Colonic mucosa (tissue), 4 donors: ENCODE data around the gene EPB41L2. TPM values are rescaled to one million over a fixed set of nuclear protein-coding genes. Genes with fewer than 3 reads are reported as not detected.

Experiments used
- DNase-seq: peaks from one replicate; pipeline ENCODE4 v3.0.0-alpha.2; 2020
- H3K27ac ChIP-seq: fragments of 200-600 bp; one replicate; pipeline ENCODE4 v1.8.0; 2021
- H3K27me3 ChIP-seq: fragments of 200-600 bp; one replicate; pipeline ENCODE4 v1.8.0; 2021
- H3K36me3 ChIP-seq: fragments of 200-600 bp; one replicate; pipeline ENCODE4 v1.8.0; 2021
- H3K4me1 ChIP-seq: fragments of 200-600 bp; one replicate; pipeline ENCODE4 v1.8.0; 2021; ENCODE audit warnings: mild to moderate bottlenecking
- H3K4me3 ChIP-seq: fragments of 200-600 bp; one replicate; pipeline ENCODE4 v1.8.0; 2021
- H3K9ac ChIP-seq, 2 donors: one replicate each; pipeline ENCODE4 v1.7.0; 2013; ENCODE audit warnings: control low read depth in 2 of 2, low read depth in 2 of 2, low read length in 2 of 2
- H3K9me3 ChIP-seq: fragments of 200-600 bp; one replicate; pipeline ENCODE4 v1.8.0; 2021
- CTCF ChIP-seq: fragments of 200-600 bp; IDR thresholded peaks from one replicate; pipeline ENCODE4 v1.8.0; 2022; ENCODE audit warnings: antibody characterized with exemption, mild to moderate bottlenecking
- intact Hi-C: fragments of 100-400 bp; cut with DNase I; formaldehyde crosslinking; loops from one replicate; pipeline ENCODE4 v1.14.1; 2022
- total RNA-seq, 2 donors: library from RNA; stranded (reverse); fragmentation: NEBNext Ultra II Directional in 1 of 2; extraction: Animal tissue kit (Norgen Biotek cat#: 25700) in 1 of 2; gene quantifications; one replicate each; pipeline ENCODE4 v1.2.1, GENCODE V29; 2021
- donor health status: healthy.
- donor health status: DM: no; HTN: no; CAD: no.
- donor health status: DM: no; HTN: no; CAD: no.

EPB41L2 gene
- total RNA-seq, 2 donors from 2014 or later = 106 to 113 TPM

- no peaks in the 10 kb centered on the region for H3K4me1 ChIP-seq
- H3K9me3 ChIP-seq = no peaks in the 10 kb centered on the region
- TF ChIP-seq CTCF = no peak
- no peak overlapping the region for H3K27ac ChIP-seq
- H3K9ac ChIP-seq = no peak overlapping the region
- no peak overlapping the region for H3K4me3 ChIP-seq
- no peak for DNase-seq
- intact Hi-C loops = loop anchor here (10.0 kb wide), 1 partner anchor 652 kb away; no protein-coding TSS in a partner anchor
- H3K27me3 ChIP-seq = no peaks in the 10 kb centered on the region
- H3K36me3 ChIP-seq = no peaks in the 10 kb centered on the region
Measured at GRCh38 chr6:130882370-130882769, 180.7 kb downstream of the EPB41L2 start.

- intact Hi-C loops = loop anchor here (10.0 kb wide), 1 partner anchor 655 kb away; no protein-coding TSS in a partner anchor
- no peak for TF ChIP-seq CTCF
Measured at GRCh38 chr6:130879826-130880225, 183.2 kb downstream of the EPB41L2 start.

GRCh38 chr6:130873746-130874145 is 189.3 kb downstream of the EPB41L2 start:
- intact Hi-C loops = no loop called here
- TF ChIP-seq CTCF = no peak

More at GRCh38 chr6:130879826-130880225, 183.2 kb downstream of the EPB41L2 start:
- H3K9me3 ChIP-seq = no peaks in the 10 kb centered on the region
- H3K27ac ChIP-seq = no peak overlapping the region
- H3K27me3 ChIP-seq = no peaks in the 10 kb centered on the region
- H3K9ac ChIP-seq = no peak overlapping the region
- DNase-seq = no peak
- H3K4me1 ChIP-seq = no peaks in the 10 kb centered on the region
- H3K4me3 ChIP-seq = no peak overlapping the region
- H3K36me3 ChIP-seq = no peaks in the 10 kb centered on the region

GRCh38 chr6:130872250-130873095 is 190.6 kb downstream of the EPB41L2 start:
- Histone ChIP-seq H3K9me3 (no peaks in the 10 kb centered on the region), H3K36me3 (no peaks in the 10 kb centered on the region), H3K4me1 (no peaks in the 10 kb centered on the region), H3K4me3 (no peak overlapping the region), H3K27ac (no peak overlapping the region), H3K27me3 (no peaks in the 10 kb centered on the region), H3K9ac (no peak overlapping the region)
- peak; percentile 88 for TF ChIP-seq CTCF
- intact Hi-C loops = no loop called here
- DNase-seq = peak; percentile 77

More at GRCh38 chr6:130873746-130874145, 189.3 kb downstream of the EPB41L2 start:
- no peaks in the 10 kb centered on the region for H3K36me3 ChIP-seq
- no peak overlapping the region for H3K27ac ChIP-seq
- no peaks in the 10 kb centered on the region for H3K9me3 ChIP-seq
- no peak overlapping the region for H3K4me3 ChIP-seq
- no peak for DNase-seq
- no peaks in the 10 kb centered on the region for H3K27me3 ChIP-seq
- no peak overlapping the region for H3K9ac ChIP-seq
- no peaks in the 10 kb centered on the region for H3K4me1 ChIP-seq

GRCh38 chr6:130870179-130870880 is 192.7 kb downstream of the EPB41L2 start:
- no peaks in the 10 kb centered on the region for H3K27me3 ChIP-seq
- H3K36me3 ChIP-seq = no peaks in the 10 kb centered on the region
- TF ChIP-seq CTCF = no peak
- no peaks in the 10 kb centered on the region for H3K9me3 ChIP-seq
- H3K4me1 ChIP-seq = no peaks in the 10 kb centered on the region
- intact Hi-C loops = no loop called here
- no peak for DNase-seq
- H3K9ac ChIP-seq = no peak overlapping the region
- no peak overlapping the region for H3K4me3 ChIP-seq
- no peak overlapping the region for H3K27ac ChIP-seq
